Activated T-helper 1 cell treated with anti-CD3 and anti-CD28 coated beads, Interleukin-12 subunit alpha, Interleukin-12 subunit beta, Interleukin-2, Interleukin-4 antibody, amounts not matched to agents 30 ng/mL and 10 ng/mL and 1 ng/mL, durations not matched to agents 14 hours and 24 hours and 36 hours (primary cell): ENCODE measurements around the gene TRAF6. TPM values are rescaled to one million over a fixed set of nuclear protein-coding genes. Genes with fewer than 3 reads are reported as not detected.

ENCODE experiments used
- DNase-seq: peaks from one replicate; pipeline ENCODE4 v3.0.0; 2021; ENCODE audit warnings: low spot score
- H3K27ac Mint-ChIP-seq: one replicate; pipeline ENCODE4 v1.8.0; 2021; ENCODE audit warnings: mild to moderate bottlenecking, mixed read lengths
- H3K27me3 Mint-ChIP-seq: one replicate; pipeline ENCODE4 v1.8.0; 2022; ENCODE audit warnings: mild to moderate bottlenecking, moderate library complexity, mixed read lengths; ENCODE audit not compliant: insufficient read depth
- H3K36me3 Mint-ChIP-seq: one replicate; pipeline ENCODE4 v1.8.0; 2021; ENCODE audit warnings: low read depth, mixed read lengths
- H3K4me1 Mint-ChIP-seq: one replicate; pipeline ENCODE4 v1.8.0; 2021; ENCODE audit warnings: low read depth, mixed read lengths
- H3K4me3 Mint-ChIP-seq: one replicate; pipeline ENCODE4 v1.8.0; 2021; ENCODE audit warnings: mild to moderate bottlenecking, moderate library complexity, mixed read lengths
- H3K9me3 Mint-ChIP-seq: one replicate; pipeline ENCODE4 v1.8.0; 2021; ENCODE audit warnings: mixed read lengths
- intact Hi-C: fragments of 100-400 bp; cut with micrococcal nuclease; formaldehyde crosslinking; loops from one replicate; pipeline ENCODE4 v1.15.1; 2024
- total RNA-seq: library from RNA; stranded (reverse); gene quantifications from 2 replicates; pipeline ENCODE4 v1.2.3, GENCODE V29; 2022

The TRAF6 gene
- total RNA-seq, 1 donor from 2014 or later, result 11.1 TPM

DNA sequence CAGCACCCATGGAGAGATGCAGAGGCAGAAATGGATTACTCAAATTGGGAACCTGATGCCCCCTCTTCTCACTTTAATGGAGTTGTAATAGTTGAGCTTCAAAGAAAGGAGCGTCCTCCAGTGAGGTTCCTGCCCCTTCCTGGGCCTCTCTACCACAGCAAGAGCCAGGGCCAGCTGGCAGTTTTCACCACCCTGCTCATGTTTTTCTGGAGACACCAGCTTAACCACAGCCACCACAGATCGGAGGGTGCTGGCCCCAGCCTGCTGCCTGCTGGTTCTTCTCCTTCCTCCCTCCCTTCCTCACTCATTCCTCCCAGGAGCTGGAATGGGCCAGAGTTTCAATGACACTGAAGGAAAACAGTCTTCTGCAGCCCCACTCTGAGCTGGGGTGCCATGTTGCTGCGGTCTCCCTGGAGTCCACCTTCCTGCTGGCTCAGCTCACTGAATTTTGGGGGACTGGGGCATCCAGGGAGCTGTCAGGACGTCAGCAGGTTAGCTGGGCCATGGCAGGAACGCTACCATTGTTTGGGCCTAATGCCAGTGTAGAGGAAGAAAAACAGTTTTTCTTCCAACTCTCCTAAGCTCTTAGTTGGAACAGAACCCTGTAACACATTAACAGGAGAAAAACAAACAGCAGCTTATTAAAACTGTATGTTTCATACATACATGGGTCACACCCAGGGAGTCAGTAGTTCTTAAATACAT is 57.7 kb downstream of the TRAF6 start:
- Mint-ChIP-seq H3K27me3 (no peaks in the 10 kb centered on the region), H3K36me3 (peaks cover 62% of the 10 kb centered on the region), H3K4me1 (peaks cover 54% of the 10 kb centered on the region), H3K9me3 (no peaks in the 10 kb centered on the region), H3K27ac (peak overlapping the region; percentile 37), H3K4me3 (peak overlapping the region; percentile 38)
- no peak for DNase-seq
- intact Hi-C loops, result loop anchor here (2.0 kb wide), 1 partner anchor 74 kb away; no protein-coding TSS in a partner anchor

DNA sequence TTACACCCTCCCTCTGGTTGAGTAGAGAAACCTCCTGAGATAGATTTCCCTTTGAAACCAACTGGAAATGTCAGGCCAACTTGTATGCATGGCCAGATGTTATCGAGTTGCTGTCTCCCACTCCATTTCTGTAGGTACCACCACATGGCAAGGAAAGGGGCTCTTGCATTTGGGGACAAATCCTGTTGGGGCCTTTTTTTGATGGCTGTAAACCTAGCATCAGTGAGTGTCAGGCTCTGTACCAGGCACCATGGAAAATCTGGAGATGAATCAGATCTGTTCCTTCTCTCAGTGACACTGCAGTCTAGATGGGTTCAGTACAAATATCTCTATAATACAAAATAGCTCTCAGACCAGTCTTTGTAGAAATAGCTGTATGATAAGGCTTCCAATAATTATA is 58.4 kb downstream of the TRAF6 start:
- no peak for DNase-seq
- peaks cover 65% of the 10 kb centered on the region for H3K36me3 Mint-ChIP-seq
- H3K27me3 Mint-ChIP-seq, result no peaks in the 10 kb centered on the region
- peaks cover 54% of the 10 kb centered on the region for H3K4me1 Mint-ChIP-seq
- no peaks in the 10 kb centered on the region for H3K9me3 Mint-ChIP-seq
- H3K27ac Mint-ChIP-seq, result no peak overlapping the region
- intact Hi-C loops, result loop anchor here (2.0 kb wide), 2 partner anchors 31 to 73 kb away; no protein-coding TSS in a partner anchor
- no peak overlapping the region for H3K4me3 Mint-ChIP-seq

DNA sequence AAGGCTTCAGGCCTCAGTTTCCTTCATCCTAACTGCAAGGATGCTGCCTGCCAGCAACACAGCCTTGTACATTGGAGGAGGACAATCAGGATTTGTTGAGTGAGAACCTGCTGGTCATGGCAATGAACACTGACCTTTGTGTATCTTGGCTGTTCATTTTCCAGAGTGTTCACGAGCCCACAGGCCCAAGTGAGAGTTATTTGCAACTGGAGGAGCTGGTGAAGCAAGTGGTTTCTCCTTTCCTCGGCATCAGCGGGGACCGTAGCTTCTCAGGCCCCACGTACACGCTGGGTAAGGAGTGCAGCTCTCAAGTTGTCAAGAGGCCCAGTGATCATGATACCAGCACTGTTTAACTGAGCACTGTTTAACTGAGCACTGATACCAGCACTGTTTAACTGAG is 59.0 kb downstream of the TRAF6 start:
- intact Hi-C loops, result loop anchor here (2.0 kb wide), 1 partner anchor 30 kb away; no protein-coding TSS in a partner anchor
- no peak overlapping the region for H3K27ac Mint-ChIP-seq
- peaks cover 66% of the 10 kb centered on the region for H3K36me3 Mint-ChIP-seq
- H3K4me3 Mint-ChIP-seq, result no peak overlapping the region
- H3K4me1 Mint-ChIP-seq, result peaks cover 49% of the 10 kb centered on the region
- H3K9me3 Mint-ChIP-seq, result no peaks in the 10 kb centered on the region
- no peaks in the 10 kb centered on the region for H3K27me3 Mint-ChIP-seq
- DNase-seq, result no peak

DNA sequence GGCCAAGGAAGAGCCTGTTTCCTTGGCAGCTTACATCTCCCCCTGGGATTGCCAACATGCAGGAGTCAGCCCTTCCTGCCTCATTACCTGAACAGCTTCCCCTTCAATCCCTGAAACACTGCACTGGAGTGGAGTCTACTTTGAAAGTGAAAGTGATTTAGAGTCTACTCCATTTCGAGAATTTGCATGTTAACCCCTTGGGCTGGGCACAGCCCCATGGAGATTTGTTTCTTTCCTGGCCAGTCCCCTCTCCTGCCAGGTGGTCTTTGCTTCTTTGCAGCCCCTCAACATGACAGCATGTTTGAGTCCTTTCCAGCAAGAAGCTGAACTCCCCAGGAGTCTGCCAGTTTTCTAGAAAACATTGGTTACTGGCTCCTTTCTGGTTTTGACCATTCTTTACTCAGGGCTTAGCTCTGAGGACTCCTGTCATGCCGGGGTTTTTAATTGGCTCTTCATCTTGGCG is 59.9 kb downstream of the TRAF6 start:
- Mint-ChIP-seq H3K4me1 (peaks cover 49% of the 10 kb centered on the region), H3K4me3 (peak overlapping the region; percentile 12), H3K36me3 (peaks cover 72% of the 10 kb centered on the region), H3K27ac (no peak overlapping the region), H3K9me3 (no peaks in the 10 kb centered on the region), H3K27me3 (no peaks in the 10 kb centered on the region)
- no peak for DNase-seq
- intact Hi-C loops, result loop anchor here (2.0 kb wide), 1 partner anchor 29 kb away; no protein-coding TSS in a partner anchor

DNA sequence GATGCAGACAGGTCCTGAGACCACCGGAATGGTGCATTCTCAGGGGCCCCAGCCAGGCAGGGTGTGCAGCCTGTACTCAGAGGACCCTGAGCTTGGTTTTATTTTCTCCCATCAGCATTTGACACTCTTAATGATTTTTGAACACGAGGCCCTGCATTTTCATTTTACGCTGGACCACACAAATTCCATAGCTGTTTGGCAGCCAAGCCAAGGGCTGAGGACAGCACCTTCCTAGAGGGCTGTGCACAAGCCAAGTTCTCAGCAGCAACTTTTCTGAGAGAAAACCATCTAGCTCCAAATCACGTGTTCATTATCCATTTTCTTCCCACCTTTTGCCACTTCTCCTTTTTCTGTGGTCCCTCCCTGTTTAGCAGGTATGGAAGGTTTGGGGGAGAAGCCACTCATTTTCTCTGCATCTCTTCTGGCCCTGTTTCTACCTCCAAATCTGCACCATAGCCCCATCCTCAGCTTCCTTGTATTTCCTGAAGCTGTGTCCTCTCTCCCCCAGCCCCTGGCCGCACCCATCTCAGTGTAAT is 60.4 kb downstream of the TRAF6 start:
- H3K27ac Mint-ChIP-seq, result no peak overlapping the region
- H3K36me3 Mint-ChIP-seq, result peaks cover 72% of the 10 kb centered on the region
- peak overlapping the region; percentile 12 for H3K4me3 Mint-ChIP-seq
- no peaks in the 10 kb centered on the region for H3K27me3 Mint-ChIP-seq
- DNase-seq, result no peak
- intact Hi-C loops, result loop anchor here (2.0 kb wide), 1 partner anchor 29 kb away; no protein-coding TSS in a partner anchor
- peaks cover 49% of the 10 kb centered on the region for H3K4me1 Mint-ChIP-seq
- H3K9me3 Mint-ChIP-seq, result no peaks in the 10 kb centered on the region

DNA sequence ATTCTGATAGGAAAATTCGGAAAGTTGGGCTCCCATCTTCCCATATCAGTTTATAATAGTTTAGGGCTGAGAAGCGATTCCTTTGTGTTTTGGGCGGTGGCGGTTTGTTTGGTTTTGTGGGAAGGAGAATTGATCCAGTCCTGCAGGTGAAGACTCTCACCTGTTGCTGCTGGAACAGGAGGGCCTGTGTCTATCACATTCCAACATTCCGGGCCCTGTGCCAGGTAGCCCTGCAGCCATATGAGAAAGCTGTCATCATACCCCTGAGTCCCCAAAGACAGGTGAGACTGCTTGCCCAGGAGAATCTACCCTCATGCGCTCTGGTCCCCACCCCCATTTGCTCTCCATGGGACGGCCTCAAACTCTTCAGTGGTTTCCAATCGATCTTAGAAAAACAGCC is 62.1 kb downstream of the TRAF6 start:
- peaks cover 73% of the 10 kb centered on the region for H3K36me3 Mint-ChIP-seq
- no peaks in the 10 kb centered on the region for H3K9me3 Mint-ChIP-seq
- H3K4me3 Mint-ChIP-seq, result no peak overlapping the region
- no peak for DNase-seq
- H3K27me3 Mint-ChIP-seq, result no peaks in the 10 kb centered on the region
- H3K4me1 Mint-ChIP-seq, result peaks cover 48% of the 10 kb centered on the region
- H3K27ac Mint-ChIP-seq, result no peak overlapping the region
- intact Hi-C loops, result no loop called here

DNA sequence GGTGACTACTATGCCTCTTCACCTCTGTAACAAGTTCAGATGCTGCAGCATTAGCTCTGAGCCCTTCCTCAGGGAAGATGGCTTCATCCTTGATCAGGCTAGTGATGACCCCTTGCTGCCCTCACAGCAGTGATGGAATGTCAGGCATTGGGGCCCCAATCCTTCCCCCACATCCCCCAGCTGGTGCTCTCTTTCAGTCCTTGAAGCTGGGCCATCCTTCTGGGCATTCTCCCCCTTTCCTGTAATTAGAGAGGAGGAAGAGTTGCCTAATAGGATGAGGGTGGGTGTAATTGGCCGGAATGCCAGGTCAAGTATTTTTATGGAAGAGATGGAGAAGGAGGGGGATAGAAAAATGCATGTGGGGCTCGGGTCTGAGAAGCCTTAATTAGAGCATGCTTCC is 62.6 kb downstream of the TRAF6 start:
- Mint-ChIP-seq H3K36me3 (peaks cover 74% of the 10 kb centered on the region), H3K27ac (no peak overlapping the region), H3K9me3 (no peaks in the 10 kb centered on the region), H3K27me3 (no peaks in the 10 kb centered on the region), H3K4me3 (no peak overlapping the region), H3K4me1 (peaks cover 48% of the 10 kb centered on the region)
- intact Hi-C loops, result no loop called here
- no peak for DNase-seq

DNA sequence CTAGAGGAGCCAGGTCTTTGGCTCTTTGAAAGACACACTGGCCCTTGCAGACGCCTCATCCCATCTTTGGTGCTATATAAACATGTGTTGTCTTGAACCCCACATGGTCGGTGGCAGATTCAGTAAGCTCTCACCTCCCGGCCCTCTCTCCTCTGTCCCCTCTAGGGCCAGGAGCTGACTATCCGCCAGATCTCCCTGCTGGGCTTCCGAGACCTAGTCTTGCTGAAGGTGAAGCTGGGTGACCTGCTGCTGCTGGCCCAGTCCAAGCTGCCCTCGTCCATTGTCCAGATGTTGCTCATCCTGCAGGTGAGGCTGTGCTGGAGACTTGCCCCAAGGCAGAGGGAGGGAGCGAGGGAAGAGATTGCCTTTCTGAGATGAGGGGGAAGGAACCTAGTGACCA is 63.9 kb downstream of the TRAF6 start:
- DNase-seq, result no peak
- H3K4me3 Mint-ChIP-seq, result no peak overlapping the region
- intact Hi-C loops, result no loop called here
- no peak overlapping the region for H3K27ac Mint-ChIP-seq
- H3K36me3 Mint-ChIP-seq, result peaks cover 75% of the 10 kb centered on the region
- no peaks in the 10 kb centered on the region for H3K27me3 Mint-ChIP-seq
- peaks cover 44% of the 10 kb centered on the region for H3K4me1 Mint-ChIP-seq
- H3K9me3 Mint-ChIP-seq, result no peaks in the 10 kb centered on the region

DNA sequence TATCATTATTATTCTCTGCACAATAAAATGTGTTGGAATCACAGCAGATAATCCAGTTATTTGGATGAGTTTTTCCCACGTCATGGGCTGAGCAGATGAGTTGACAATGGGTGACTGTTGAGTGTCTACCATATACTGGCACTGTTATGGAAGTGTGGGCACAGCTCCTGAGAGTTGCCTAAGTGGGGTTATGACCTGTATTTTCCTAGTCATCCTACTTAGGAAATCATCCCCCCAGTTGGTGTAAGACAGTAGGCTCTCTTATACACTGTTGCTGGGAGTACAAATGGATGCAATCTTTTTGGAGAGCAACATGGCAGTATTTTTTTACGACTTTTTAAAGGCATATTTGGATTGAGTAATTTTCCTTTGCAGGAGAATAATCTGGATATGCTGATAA is 66.4 kb downstream of the TRAF6 start:
- no peak for DNase-seq
- Mint-ChIP-seq H3K4me3 (no peak overlapping the region), H3K4me1 (peaks cover 34% of the 10 kb centered on the region), H3K27ac (no peak overlapping the region), H3K36me3 (peaks cover 78% of the 10 kb centered on the region), H3K9me3 (no peaks in the 10 kb centered on the region), H3K27me3 (no peaks in the 10 kb centered on the region)
- intact Hi-C loops, result loop anchor here (2.0 kb wide), 1 partner anchor 13 kb away; no protein-coding TSS in a partner anchor

DNA sequence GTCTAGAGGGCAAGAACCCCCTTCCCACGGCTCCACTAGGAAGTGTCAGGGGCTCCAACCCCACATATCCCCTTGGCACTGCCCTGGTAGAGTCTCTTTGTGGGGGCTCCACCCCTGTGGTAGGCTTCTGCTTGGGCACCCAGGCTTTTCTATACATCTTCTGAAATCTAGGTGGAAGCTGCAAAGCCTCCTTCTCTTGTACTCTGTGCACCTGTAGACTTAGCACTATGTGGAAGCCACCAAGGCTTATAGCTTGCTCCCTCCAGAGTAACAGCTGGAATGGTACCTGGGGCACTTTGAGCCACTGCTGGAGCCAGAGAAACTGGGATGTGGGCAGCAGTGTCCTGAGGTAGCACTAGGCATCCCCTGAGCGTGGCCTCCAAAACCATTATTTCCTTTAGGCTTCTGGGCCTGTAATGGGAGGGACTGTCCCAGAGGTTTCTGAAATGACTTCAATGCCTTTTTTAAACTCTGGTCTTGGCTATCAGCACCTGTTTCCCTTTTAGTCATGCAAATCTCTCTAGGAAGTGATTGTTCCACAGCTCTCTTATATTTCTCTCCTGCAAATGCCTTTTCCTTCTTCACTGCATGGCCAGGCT is 68.4 kb downstream of the TRAF6 start:
- peaks cover 41% of the 10 kb centered on the region for H3K4me1 Mint-ChIP-seq
- intact Hi-C loops, result loop anchor here (1.0 kb wide), 4 partner anchors 21 to 87 kb away; no protein-coding TSS in a partner anchor
- DNase-seq, result no peak
- no peak overlapping the region for H3K4me3 Mint-ChIP-seq
- H3K27ac Mint-ChIP-seq, result peak overlapping the region; percentile 36
- H3K27me3 Mint-ChIP-seq, result no peaks in the 10 kb centered on the region
- peaks cover 77% of the 10 kb centered on the region for H3K36me3 Mint-ChIP-seq
- H3K9me3 Mint-ChIP-seq, result no peaks in the 10 kb centered on the region

DNA sequence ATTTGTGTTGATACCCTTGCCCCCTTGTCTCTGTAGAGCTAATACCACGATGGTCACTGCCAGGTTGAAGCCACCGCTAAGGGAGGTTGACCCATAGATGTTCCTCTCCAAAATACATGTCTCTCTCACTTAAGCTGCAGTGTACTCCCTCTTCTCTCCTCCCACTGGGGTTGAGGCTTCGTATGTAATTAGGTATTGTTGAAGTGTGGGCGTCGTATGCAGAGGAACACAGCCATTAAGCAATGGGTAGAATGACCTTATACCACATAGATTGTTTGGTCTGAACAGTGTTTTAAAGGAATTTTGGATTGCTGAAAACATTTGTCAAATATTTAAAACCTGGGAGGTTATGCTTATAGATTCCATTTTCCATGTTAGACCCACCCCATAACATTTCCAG is 71.9 kb downstream of the TRAF6 start:
- intact Hi-C loops, result no loop called here
- peaks cover 9% of the 10 kb centered on the region for H3K9me3 Mint-ChIP-seq
- no peak for DNase-seq
- H3K36me3 Mint-ChIP-seq, result peaks cover 75% of the 10 kb centered on the region
- no peak overlapping the region for H3K27ac Mint-ChIP-seq
- no peaks in the 10 kb centered on the region for H3K27me3 Mint-ChIP-seq
- H3K4me3 Mint-ChIP-seq, result no peak overlapping the region
- H3K4me1 Mint-ChIP-seq, result peaks cover 53% of the 10 kb centered on the region

DNA sequence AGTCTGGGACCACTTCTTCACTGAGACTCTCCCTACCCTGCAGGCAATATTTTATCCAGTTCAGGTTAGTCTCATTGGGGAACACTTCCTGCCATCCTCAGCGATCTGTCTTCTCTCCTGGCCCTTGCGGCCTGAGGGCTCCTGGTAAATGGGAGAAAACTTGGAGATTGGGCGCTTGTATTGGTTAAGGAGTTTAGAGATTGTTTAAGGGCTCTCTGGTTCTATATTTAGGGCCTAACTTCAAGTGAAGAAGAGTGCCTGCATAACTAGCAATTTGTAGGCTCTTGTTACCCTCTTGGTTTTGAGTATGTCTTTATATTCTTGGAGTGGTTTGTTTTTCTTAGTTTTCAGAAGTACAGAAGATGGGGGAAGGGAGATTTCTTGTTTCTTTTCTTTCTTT is 72.7 kb downstream of the TRAF6 start:
- intact Hi-C loops, result no loop called here
- H3K9me3 Mint-ChIP-seq, result peaks cover 9% of the 10 kb centered on the region
- no peak overlapping the region for H3K4me3 Mint-ChIP-seq
- no peak for DNase-seq
- no peaks in the 10 kb centered on the region for H3K27me3 Mint-ChIP-seq
- H3K27ac Mint-ChIP-seq, result peak overlapping the region; percentile 66
- peaks cover 78% of the 10 kb centered on the region for H3K36me3 Mint-ChIP-seq
- peaks cover 50% of the 10 kb centered on the region for H3K4me1 Mint-ChIP-seq
